Testis (tissue), 3 donors: Measurements from ENCODE around the gene RGS6. TPM values are rescaled to one million over a fixed set of nuclear protein-coding genes. Genes with fewer than 3 reads are reported as not detected.

Source experiments
- DNase-seq: peaks from one replicate; pipeline ENCODE4 v3.0.0-alpha.2; 2019
- H3K27ac ChIP-seq, 2 donors: fragments of 200-600 bp; sonication (generic); one replicate each; pipeline ENCODE4 v1.5.1; 2019
- H3K27me3 ChIP-seq: fragments of 200-600 bp; sonication (generic); one replicate; pipeline ENCODE4 v1.5.1; 2019
- H3K36me3 ChIP-seq: fragments of 200-600 bp; sonication (generic); one replicate; pipeline ENCODE4 v1.5.1; 2017; ENCODE audit warnings: low read depth; ENCODE audit errors: missing control alignments
- H3K4me1 ChIP-seq: fragments of 200-600 bp; sonication (generic); one replicate; pipeline ENCODE4 v1.5.1; 2019
- H3K4me3 ChIP-seq, 2 donors: fragments of 200-600 bp; sonication (generic); one replicate each; pipeline ENCODE4 v1.5.1; 2017 to 2019
- H3K9me3 ChIP-seq: fragments of 200-600 bp; sonication (generic); one replicate; pipeline ENCODE4 v1.5.1; 2017
- CTCF ChIP-seq, 3 experiments: fragments of 450-650 bp in 2 of 3; fragments of 200-600 bp in 1 of 3; sonication (generic) in 1 of 3; IDR thresholded peaks; one replicate each; pipeline ENCODE4 v1.5.1; 2016 to 2019; ENCODE audit warnings: antibody characterized with exemption in 3 of 3, mild to moderate bottlenecking in 2 of 3, moderate library complexity in 1 of 3
- POLR2A ChIP-seq: fragments of 450-650 bp; IDR thresholded peaks from one replicate; pipeline ENCODE4 v1.6.1; 2017; ENCODE audit warnings: antibody characterized with exemption, mild to moderate bottlenecking, moderate library complexity
- WGBS, 2 donors: methylation state at CpG; one replicate each; pipeline ENCODE4 v1.1.5; 2018; 5-methylcytosine and 5-hydroxymethylcytosine counted together
- intact Hi-C: fragments of 100-400 bp; cut with DNase I; formaldehyde crosslinking; loops from one replicate; pipeline ENCODE4 v1.15.1; 2023; ENCODE audit warnings: low total_unique reads
- polyA plus RNA-seq: library from polyadenylated mRNA; stranded (reverse); fragments of 350-450 nt; fragmentation: Illumina TruSeq; extraction: RNeasy Lipid Tissue Mini Kit (QIAGEN cat#74804); gene quantifications from one replicate; pipeline ENCODE4 v1.2.3, GENCODE V29; 2014; ENCODE audit warnings: low read depth, low replicate concordance; ENCODE audit not compliant: insufficient read depth
- total RNA-seq, 2 donors: library from RNA; depleted of rRNA; stranded (reverse); fragments of >200 nt; gene quantifications; one replicate each; pipeline ENCODE4 v1.2.3, GENCODE V29; 2016

RGS6 gene
- total and polyA plus RNA-seq, 3 donors from 2014 or later: 6.3 to 21.3 (median 16.0) TPM

GRCh38 chr14:72544615-72545387 is 612.6 kb downstream of the RGS6 start:
- no peaks in the 10 kb centered on the region for H3K36me3 ChIP-seq
- WGBS, 2 donors: 36 to 70% methylated on average over 4 to 7 of the region's 8 CpGs
- H3K4me1 ChIP-seq: peaks cover 4% of the 10 kb centered on the region
- no peak overlapping the region for H3K27ac ChIP-seq
- intact Hi-C loops: no loop called here
- H3K4me3 ChIP-seq: no peak overlapping the region
- DNase-seq: no peak
- no peaks in the 10 kb centered on the region for H3K27me3 ChIP-seq
- TF ChIP-seq POLR2A (no peak), CTCF (IDR thresholded peaks at IDR 0.05) (no peak)
- H3K9me3 ChIP-seq: no peaks in the 10 kb centered on the region

GRCh38 chr14:72545411-72546311 is 613.4 kb downstream of the RGS6 start:
- 87 to 92% methylated on average over 9 to 13 of the region's 13 CpGs for WGBS, 2 donors
- peaks cover 4% of the 10 kb centered on the region for H3K4me1 ChIP-seq
- no peaks in the 10 kb centered on the region for H3K9me3 ChIP-seq
- TF ChIP-seq CTCF (IDR thresholded peaks at IDR 0.05) (no peak), POLR2A (no peak)
- no peak for DNase-seq
- no peak overlapping the region for H3K27ac ChIP-seq
- intact Hi-C loops: no loop called here
- H3K4me3 ChIP-seq: no peak overlapping the region
- no peaks in the 10 kb centered on the region for H3K36me3 ChIP-seq
- no peaks in the 10 kb centered on the region for H3K27me3 ChIP-seq

GRCh38 chr14:72546344-72547016 is 614.3 kb downstream of the RGS6 start:
- Histone ChIP-seq H3K36me3 (no peaks in the 10 kb centered on the region), H3K9me3 (no peaks in the 10 kb centered on the region), H3K4me3 (no peak overlapping the region), H3K27me3 (no peaks in the 10 kb centered on the region), H3K4me1 (peaks cover 4% of the 10 kb centered on the region), H3K27ac (no peak overlapping the region)
- TF ChIP-seq POLR2A (no peak), CTCF (IDR thresholded peaks at IDR 0.05) (no peak)
- intact Hi-C loops: no loop called here
- DNase-seq: no peak
- WGBS, 2 donors: 90 to 92% methylated on average over 14 to 16 of the region's 16 CpGs

GRCh38 chr14:72547999-72548398 is 615.8 kb downstream of the RGS6 start:
- Histone ChIP-seq H3K4me3 (no peak overlapping the region), H3K27ac (no peak overlapping the region), H3K4me1 (peaks cover 4% of the 10 kb centered on the region), H3K9me3 (no peaks in the 10 kb centered on the region), H3K27me3 (no peaks in the 10 kb centered on the region), H3K36me3 (no peaks in the 10 kb centered on the region)
- DNase-seq: no peak
- intact Hi-C loops: no loop called here
- TF ChIP-seq CTCF (IDR thresholded peaks at IDR 0.05): no peak
- no peak for TF ChIP-seq POLR2A
- WGBS, 2 donors: 94% methylated on average over 9 of the region's 9 CpGs
